Fibroblast of lung (primary cell): ENCODE data around the gene ZNF33B. TPM values are rescaled to one million over a fixed set of nuclear protein-coding genes. Genes with fewer than 3 reads are reported as not detected.

Experiments
- DNase-seq, 2 donors: peaks; one replicate each; pipeline versions ENCODE4 v3.0.0 to v3.0.0-alpha.2; 2010; ENCODE audit warnings: low read depth in 2 of 2
- H2AFZ ChIP-seq: 2 replicates; pipeline ENCODE4 v1.5.1; 2012; ENCODE audit warnings: low read length, control low read depth, inconsistent platforms
- H3K27ac ChIP-seq: 2 replicates; pipeline ENCODE4 v1.5.1; 2011; ENCODE audit warnings: low read length, control low read depth; ENCODE audit not compliant: insufficient read depth
- H3K27me3 ChIP-seq: 2 replicates; pipeline ENCODE4 v1.5.1; 2011; ENCODE audit warnings: mild to moderate bottlenecking, low read length; ENCODE audit not compliant: control insufficient read depth, insufficient read depth
- H3K36me3 ChIP-seq: 2 replicates; pipeline ENCODE4 v1.5.1; 2011; ENCODE audit warnings: low read length; ENCODE audit not compliant: control insufficient read depth, insufficient read depth
- H3K4me1 ChIP-seq: 2 replicates; pipeline ENCODE4 v1.5.1; 2011; ENCODE audit warnings: low read length; ENCODE audit not compliant: control insufficient read depth, insufficient read depth; ENCODE audit errors: extremely low read depth
- H3K4me2 ChIP-seq: 2 replicates; pipeline ENCODE4 v1.5.1; 2011; ENCODE audit warnings: low read length, control low read depth; ENCODE audit not compliant: insufficient read depth; ENCODE audit errors: extremely low read depth
- H3K4me3 ChIP-seq, 4 experiments: fragments of 200-600 bp in 1 of 4; sonication (generic) in 1 of 4; replicated peaks in 1 of 4; 2 replicates each; pipeline ENCODE4 v1.5.1; 2011 to 2016; ENCODE audit warnings: low read length in 4 of 4, low read depth in 3 of 4, mild to moderate bottlenecking in 3 of 4, control low read depth in 2 of 4, inconsistent platforms in 1 of 4, mixed read lengths in 1 of 4; ENCODE audit not compliant: insufficient read depth in 1 of 4; ENCODE audit errors: control extremely low read depth in 1 of 4
- H3K79me2 ChIP-seq: 2 replicates; pipeline ENCODE4 v1.5.1; 2012; ENCODE audit warnings: mild to moderate bottlenecking, low read length, inconsistent platforms; ENCODE audit not compliant: control insufficient read depth, insufficient read depth
- H3K9ac ChIP-seq: 2 replicates; pipeline ENCODE4 v1.5.1; 2011; ENCODE audit warnings: mild to moderate bottlenecking, low read length, control low read depth; ENCODE audit not compliant: insufficient read depth
- H3K9me3 ChIP-seq: 2 replicates; pipeline ENCODE4 v1.5.1; 2012; ENCODE audit warnings: low read depth, low read length; ENCODE audit not compliant: control insufficient read depth, insufficient read depth
- H4K20me1 ChIP-seq: 2 replicates; pipeline ENCODE4 v1.5.1; 2011; ENCODE audit warnings: low read length; ENCODE audit not compliant: control insufficient read depth, insufficient read depth; ENCODE audit errors: extremely low read depth
- CTCF ChIP-seq, 2 donors: IDR thresholded peaks in 1 of 2; conservative IDR thresholded peaks in 1 of 2; 1 replicate in 1 of 2; 2 replicates in 1 of 2; pipeline ENCODE4 v1.5.1; 2011 to 2012; ENCODE audit warnings: low read length in 2 of 2, control low read depth in 1 of 2, inconsistent platforms in 1 of 2, low read depth in 1 of 2, mild to moderate bottlenecking in 1 of 2
- EZH2 ChIP-seq: IDR thresholded peaks from 2 replicates; pipeline ENCODE4 v1.5.1; 2012; ENCODE audit warnings: low read length, control low read depth, mild to moderate bottlenecking; ENCODE audit errors: missing control alignments
- polyA plus RNA-seq, 2 donors: library from polyadenylated mRNA; depleted of rRNA in 1 of 2; stranded (reverse) in 1 of 2; unstranded in 1 of 2; fragments of >200 nt; gene quantifications; 2 replicates each; pipeline ENCODE4 v1.2.1, GENCODE V29; 2011 to 2012; ENCODE audit warnings: missing spikeins in 1 of 2
- total RNA-seq: library from RNA; depleted of rRNA; stranded (reverse); fragments of >200 nt; gene quantifications from 2 replicates; pipeline ENCODE4 v1.2.1, GENCODE V29; 2014

Gene ZNF33B
- total and polyA plus RNA-seq, 2 donors (not counting 1 experiment from before 2014, with no cell fraction given), result 7.5 to 7.8 TPM

GRCh38 chr10:42544945-42545344 lies 93.4 kb downstream of the ZNF33B start:
- Histone ChIP-seq H3K4me2 (no peak overlapping the region), H3K9me3 (no peaks in the 10 kb centered on the region), H3K4me1 (no peaks in the 10 kb centered on the region), H3K36me3 (no peaks in the 10 kb centered on the region), H4K20me1 (no peaks in the 10 kb centered on the region), H3K79me2 (no peaks in the 10 kb centered on the region), H2AFZ (no peak overlapping the region), H3K9ac (no peak overlapping the region), H3K27me3 (no peaks in the 10 kb centered on the region), H3K4me3 (no peak overlapping the region), H3K27ac (no peak overlapping the region)
- no peak for DNase-seq
- no peak for TF ChIP-seq EZH2
- TF ChIP-seq CTCF (conservative IDR thresholded peaks at IDR 0.05 in 1 of 2, IDR thresholded peaks at IDR 0.05 in 1 of 2; ENCODE audit: low read depth in 1 of 2, low read length in 2 of 2), result no peak

- H3K27ac ChIP-seq, result no peak overlapping the region
- H4K20me1 ChIP-seq, result no peaks in the 10 kb centered on the region
- no peak for DNase-seq
- no peak overlapping the region for H3K4me2 ChIP-seq
- H3K79me2 ChIP-seq, result no peaks in the 10 kb centered on the region
- no peaks in the 10 kb centered on the region for H3K36me3 ChIP-seq
- H3K4me1 ChIP-seq, result no peaks in the 10 kb centered on the region
- H3K4me3 ChIP-seq, result no peak overlapping the region
- no peaks in the 10 kb centered on the region for H3K27me3 ChIP-seq
- no peak overlapping the region for H2AFZ ChIP-seq
- H3K9ac ChIP-seq, result no peak overlapping the region
- H3K9me3 ChIP-seq, result no peaks in the 10 kb centered on the region
- TF ChIP-seq CTCF (conservative IDR thresholded peaks at IDR 0.05 in 1 of 2, IDR thresholded peaks at IDR 0.05 in 1 of 2; ENCODE audit: low read depth in 1 of 2, low read length in 2 of 2) (no peak), EZH2 (no peak)
Observed at GRCh38 chr10:42543840-42544372, 94.5 kb downstream of the ZNF33B start.

Other genes starting within 250 kb of the ZNF33B start
- 13.9 TPM in 2 replicates for gene BMS1, start 144.2 kb upstream of the ZNF33B start, total RNA-seq
- gene BMS1, start 144.2 kb upstream of the ZNF33B start, polyA plus RNA-seq, result 6.4 and 7.8 TPM in 2 replicates